HepG2 (cell line): ENCODE results near the gene MRPL58. TPM values are rescaled to one million over a fixed set of nuclear protein-coding genes. Genes with fewer than 3 reads are reported as not detected.
A peak's percentile ranks its signal among the peaks of the same experiment; 100 is the strongest.

Experiments
- ARID2 ChIP-seq: sonication (generic); formaldehyde crosslinking; IDR thresholded peaks from 2 replicates; pipeline ENCODE4 v1.8.1; 2022; ENCODE audit warnings: mild to moderate bottlenecking, missing genetic modification reagents, borderline replicate concordance
- BCL3 ChIP-seq: sonication (generic); formaldehyde crosslinking; IDR thresholded peaks from 2 replicates; pipeline ENCODE4 v1.5.1; 2020; ENCODE audit warnings: mild to moderate bottlenecking, missing genetic modification reagents, moderate library complexity
- CSRNP1 ChIP-seq: sonication (generic); formaldehyde crosslinking; IDR thresholded peaks from 2 replicates; pipeline ENCODE4 v1.8.1; 2023; ENCODE audit warnings: mild to moderate bottlenecking, missing genetic modification reagents
- DMAP1 ChIP-seq: IDR thresholded peaks from 2 replicates; pipeline ENCODE4 v1.6.1; 2016
- GATAD2A ChIP-seq: IDR thresholded peaks from 2 replicates; pipeline ENCODE4 v1.6.1; 2016
- GLMP ChIP-seq: sonication (generic); formaldehyde crosslinking; IDR thresholded peaks from 2 replicates; pipeline ENCODE4 v1.9.0; 2021; ENCODE audit warnings: missing genetic modification reagents, mild to moderate bottlenecking, borderline replicate concordance
- HNF4G ChIP-seq, 2 experiments: sonication (generic) in 1 of 2; formaldehyde crosslinking in 1 of 2; IDR thresholded peaks; 2 replicates each; pipeline versions ENCODE4 v1.4.0 to v1.6.1; 2011 to 2020; ENCODE audit warnings: borderline replicate concordance in 2 of 2, low read depth in 2 of 2, mild to moderate bottlenecking in 2 of 2, low read length in 1 of 2, missing genetic modification reagents in 1 of 2, moderate library complexity in 1 of 2
- MTF2 ChIP-seq: sonication (generic); formaldehyde crosslinking; IDR thresholded peaks from 2 replicates; pipeline ENCODE4 v1.5.0; 2020; ENCODE audit warnings: missing genetic modification reagents, borderline replicate concordance
- THRA ChIP-seq: sonication (generic); formaldehyde crosslinking; IDR thresholded peaks from 2 replicates; pipeline ENCODE4 v1.4.0; 2020; ENCODE audit warnings: missing genetic modification reagents, borderline replicate concordance
- TOE1 ChIP-seq: sonication (generic); formaldehyde crosslinking; IDR thresholded peaks from 2 replicates; pipeline ENCODE4 v1.4.0; 2020; ENCODE audit warnings: mild to moderate bottlenecking, missing genetic modification reagents
- ZMYM3 ChIP-seq: sonication (generic); formaldehyde crosslinking; IDR thresholded peaks from 2 replicates; pipeline ENCODE4 v1.5.1; 2020; ENCODE audit warnings: mild to moderate bottlenecking, missing genetic modification reagents
- ZNF12 ChIP-seq: sonication (generic); formaldehyde crosslinking; IDR thresholded peaks from 2 replicates; pipeline ENCODE4 v1.5.0; 2020; ENCODE audit warnings: missing genetic modification reagents
- ZNF280B ChIP-seq: sonication (generic); formaldehyde crosslinking; IDR thresholded peaks from 2 replicates; pipeline ENCODE4 v1.5.0; 2020; ENCODE audit warnings: missing genetic modification reagents, mild to moderate bottlenecking, borderline replicate concordance
- ZNF333 ChIP-seq: sonication (generic); formaldehyde crosslinking; IDR thresholded peaks from 2 replicates; pipeline ENCODE4 v1.4.0; 2020; ENCODE audit warnings: mild to moderate bottlenecking, missing genetic modification reagents, borderline replicate concordance
- ZNF547 ChIP-seq: sonication (generic); formaldehyde crosslinking; IDR thresholded peaks from 2 replicates; pipeline ENCODE4 v1.5.1; 2020; ENCODE audit warnings: mild to moderate bottlenecking, missing genetic modification reagents
- ZNF574 ChIP-seq: sonication (generic); formaldehyde crosslinking; IDR thresholded peaks from 2 replicates; pipeline ENCODE4 v1.4.0; 2020; ENCODE audit warnings: missing genetic modification reagents
- ZNF761 ChIP-seq: sonication (generic); formaldehyde crosslinking; conservative IDR thresholded peaks from 2 replicates; pipeline ENCODE4 v1.4.0; 2020; ENCODE audit warnings: mild to moderate bottlenecking, missing genetic modification reagents
- ZSCAN9 ChIP-seq: IDR thresholded peaks from 2 replicates; pipeline ENCODE4 v1.6.1; 2016; ENCODE audit warnings: borderline replicate concordance
- polyA plus RNA-seq, 8 experiments: library from polyadenylated mRNA; depleted of rRNA in 3 of 8; stranded (reverse) in 7 of 8; unstranded in 1 of 8; fragments of >200 nt; fragmentation: Illumina TruSeq in 4 of 8; extraction: Trizol in 4 of 8; gene quantifications; 2 replicates each; pipeline versions ENCODE4 v1.2.1 to v1.2.3, GENCODE V29; 2011 to 2016; ENCODE audit warnings: low read depth in 4 of 8, missing spikeins in 1 of 8, mixed read lengths in 1 of 8; ENCODE audit not compliant: insufficient read depth in 1 of 8
- total RNA-seq, 5 experiments: library from RNA; depleted of rRNA; stranded (reverse); fragments of >200 nt; fragmentation: Illumina TruSeq; extraction: Trizol; gene quantifications; 2 replicates each; pipeline ENCODE4 v1.2.3, GENCODE V29; 2016; ENCODE audit warnings: low read depth in 1 of 5

The MRPL58 gene
- total and polyA plus RNA-seq, 2 of the 13 experiments (the other 11 are each of a cell fraction or from before 2014, with no cell fraction given): 44.9 to 68.9 TPM

- TF ChIP-seq ZNF280B (peak; percentile 97), ZMYM3 (CRISPR knock-in tag) (peak; percentile 72), HNF4G (IDR thresholded peaks at IDR 0.05; ENCODE audit: borderline replicate concordance, low read depth, low read length) (no peak), HNF4G (CRISPR knock-in tag; IDR thresholded peaks at IDR 0.05; ENCODE audit: borderline replicate concordance, low read depth) (peak; percentile 52; the same call in 1 of the 2 replicates), CSRNP1 (CRISPR knock-in tag) (peak; percentile 96), BCL3 (CRISPR knock-in tag) (peak; percentile 96), MTF2 (CRISPR knock-in tag) (peak; percentile 91; the same call in 1 of the 2 replicates), DMAP1 (peak; percentile 91), THRA (0 out of 2 replicates have a peak, but pooled peaks have one; percentile 4), GLMP (no peak), ZNF547 (CRISPR knock-in tag) (peak; percentile 97), ZNF333 (CRISPR knock-in tag) (peak; percentile 93; the same call in 1 of the 2 replicates), ZSCAN9 (CRISPR knock-in tag) (peak; percentile 79; the same call in 1 of the 2 replicates), TOE1 (no peak; the same call in 1 of the 2 replicates), ZNF574 (CRISPR knock-in tag) (peak; percentile 89), ZNF12 (peak; percentile 71), GATAD2A (peak; percentile 4; the same call in 1 of the 2 replicates), ARID2 (CRISPR knock-in tag) (peak; percentile 93), ZNF761 (CRISPR knock-in tag) (peak; percentile 91)
These were observed 30.3 kb upstream of the MRPL58 start (continued) for GRCh38 chr17:74981979-74982662.
